GM21576 (cell line): ENCODE results near the gene OR5J2.
"Not testable (repeated sequence)": the region's sequence is repeated elsewhere in the genome, so short reads cannot be mapped to it uniquely, and the experiment has no call there.

Experiments
- ATAC-seq: cut with Tn5 transposase; IDR thresholded peaks from one replicate; pipeline ENCODE4 v1.9.1; 2021; ENCODE audit warnings: mild to moderate bottlenecking, moderate library complexity; ENCODE audit not compliant: unreplicated experiment

Gene OR5J2

DNA sequence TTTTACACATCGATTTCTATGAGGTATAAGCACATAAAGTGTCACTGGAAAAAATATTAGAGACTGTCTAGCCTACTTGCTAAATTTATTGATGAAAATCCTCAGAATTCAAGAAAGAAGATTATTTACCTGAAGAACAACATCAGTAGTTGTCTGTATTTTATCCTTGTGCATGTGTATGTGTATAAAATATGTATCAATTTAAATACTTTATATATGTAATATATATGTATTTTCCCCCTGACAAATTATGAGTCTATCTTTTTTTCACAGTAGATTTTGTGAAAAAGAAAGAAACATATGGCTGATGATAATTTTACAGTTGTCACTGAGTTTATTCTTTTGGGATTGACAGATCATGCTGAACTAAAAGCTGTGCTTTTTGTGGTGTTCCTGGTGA lies at the start of gene OR5J2:
OR5J2 (plus strand) TSS at position 301 of the 400 bp plus-strand sequence; CDS start at position 301, 0 bp downstream.
- ATAC-seq = no peak

DNA sequence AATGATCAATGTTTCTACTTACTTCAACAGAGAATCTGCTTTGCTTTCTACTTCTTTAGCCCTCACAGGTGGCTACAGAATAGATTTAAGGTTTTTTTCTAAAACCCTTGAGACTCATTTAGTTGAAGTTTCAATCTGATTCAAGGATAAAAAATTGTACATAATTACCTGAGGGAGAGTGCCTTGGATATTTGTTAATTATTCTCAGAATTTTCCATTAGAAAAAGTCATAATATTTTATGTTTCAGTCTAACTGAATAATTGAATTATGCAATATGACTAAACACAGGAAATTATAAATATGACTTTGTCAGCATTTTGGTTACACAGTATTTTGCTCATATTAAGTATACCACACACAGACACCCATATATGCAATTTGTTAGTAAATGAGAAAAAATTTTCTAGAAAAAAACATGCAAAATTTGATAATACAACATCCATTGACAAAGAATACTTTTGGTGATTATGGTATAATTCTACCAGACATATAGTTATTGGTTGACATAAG lies 36.2 kb upstream of the OR5J2 start, which contains the start of gene OR8J3:
OR8J3 (minus strand) TSS at position 51 of the 511 bp plus-strand sequence. CDS start 2,483 bp downstream, outside the sequence.
- no peak for ATAC-seq

DNA sequence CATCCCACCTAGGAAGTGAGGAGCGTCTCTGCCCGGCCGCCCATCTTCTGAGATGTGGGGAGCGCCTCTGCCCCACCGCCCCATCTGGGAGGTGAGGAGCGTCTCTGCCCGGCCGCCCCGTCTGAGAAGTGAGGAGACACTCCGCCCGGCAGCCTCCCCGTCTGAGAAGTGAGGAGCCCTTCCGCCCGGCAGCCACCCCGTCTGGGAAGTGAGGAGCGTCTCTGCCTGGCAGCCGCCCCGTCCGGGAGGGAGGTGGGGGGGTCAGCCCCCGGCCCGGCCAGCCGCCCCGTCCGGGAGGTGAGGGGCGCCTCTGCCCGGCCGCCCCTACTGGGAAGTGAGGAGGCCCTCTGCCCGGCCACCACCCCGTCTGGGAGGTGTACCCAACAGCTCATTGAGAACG lies 32.7 kb upstream of the OR5J2 start:
- not testable (repeated sequence) for ATAC-seq

DNA sequence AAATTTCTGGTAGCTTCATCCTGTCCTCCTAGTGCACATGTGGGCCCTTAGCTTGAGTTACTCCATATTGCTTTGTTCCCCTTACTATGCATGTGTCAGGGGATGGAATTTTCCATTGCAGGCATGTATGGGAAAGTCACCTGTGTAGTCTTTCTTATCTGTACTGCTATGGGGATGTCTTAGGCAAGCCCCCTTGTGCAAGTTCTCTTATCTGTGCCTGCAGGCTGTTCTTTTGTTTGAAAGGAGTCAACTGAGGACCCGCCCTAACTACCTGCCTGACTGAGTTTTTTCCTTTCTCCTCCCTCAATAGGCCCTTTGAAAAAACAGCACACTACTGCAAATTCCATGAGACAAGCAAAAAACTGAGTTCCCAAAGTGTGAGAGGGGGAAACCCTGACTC lies 25.0 kb upstream of the OR5J2 start:
- no peak for ATAC-seq

DNA sequence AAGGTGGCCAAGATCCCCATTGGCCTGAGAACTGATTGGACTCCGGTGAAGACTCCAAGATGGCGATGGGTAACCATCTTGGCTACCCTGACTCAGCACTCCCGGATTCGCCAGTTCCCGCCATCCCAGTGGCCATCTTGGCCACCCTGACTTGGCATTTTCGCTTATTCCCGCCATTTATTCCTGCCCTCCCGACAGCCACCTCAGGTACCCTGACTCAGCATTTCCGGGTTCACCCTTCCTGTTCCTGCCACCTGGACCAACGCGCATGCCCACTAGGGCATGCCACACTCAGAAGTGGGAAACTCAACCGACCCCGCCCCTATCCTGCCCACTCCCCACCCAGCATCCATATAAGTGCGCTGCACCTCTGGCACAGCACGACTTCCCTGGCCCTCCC lies 24.1 kb upstream of the OR5J2 start:
- ATAC-seq = no peak

DNA sequence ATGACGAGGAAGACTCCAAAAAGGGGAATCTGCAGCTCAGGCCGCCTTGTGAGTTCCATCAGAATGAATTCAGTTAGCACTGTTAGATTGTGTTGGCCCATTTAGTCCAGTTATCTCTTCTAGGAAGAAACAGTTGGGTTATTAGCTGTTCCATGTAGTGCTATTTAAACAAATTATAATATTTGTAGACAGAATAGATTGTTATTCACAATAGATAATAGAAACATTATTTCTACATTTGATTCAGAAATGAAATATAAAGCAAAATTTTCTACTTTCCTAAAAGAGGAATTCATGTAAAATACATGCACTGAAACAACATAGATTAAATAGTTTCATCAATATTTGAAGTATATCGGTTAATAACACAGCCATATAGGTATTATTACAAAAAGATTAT lies 16.2 kb upstream of the OR5J2 start, which contains the start of gene OR8K5:
OR8K5 (minus strand) TSS at position 101 of the 400 bp plus-strand sequence; CDS start at position 101, 0 bp downstream.
- ATAC-seq = no peak

DNA sequence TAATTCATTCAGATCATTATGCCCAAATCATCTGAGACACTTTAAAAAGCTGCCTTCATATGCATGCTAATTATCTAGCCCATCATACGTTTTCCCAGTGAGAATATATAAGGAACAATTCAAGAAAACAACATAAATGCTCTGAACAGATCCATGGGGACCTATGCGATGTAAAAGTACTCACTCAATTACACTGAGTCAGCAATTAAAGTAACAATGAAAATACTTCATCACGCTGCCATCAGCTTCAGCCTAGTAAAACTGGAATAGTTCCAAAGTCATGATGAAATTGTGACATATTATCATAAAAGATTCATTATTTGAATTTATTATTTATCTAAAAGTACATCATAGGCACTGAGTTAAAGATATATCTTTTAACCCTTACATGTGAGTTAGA lies 12.6 kb upstream of the OR5J2 start:
- no peak for ATAC-seq

DNA sequence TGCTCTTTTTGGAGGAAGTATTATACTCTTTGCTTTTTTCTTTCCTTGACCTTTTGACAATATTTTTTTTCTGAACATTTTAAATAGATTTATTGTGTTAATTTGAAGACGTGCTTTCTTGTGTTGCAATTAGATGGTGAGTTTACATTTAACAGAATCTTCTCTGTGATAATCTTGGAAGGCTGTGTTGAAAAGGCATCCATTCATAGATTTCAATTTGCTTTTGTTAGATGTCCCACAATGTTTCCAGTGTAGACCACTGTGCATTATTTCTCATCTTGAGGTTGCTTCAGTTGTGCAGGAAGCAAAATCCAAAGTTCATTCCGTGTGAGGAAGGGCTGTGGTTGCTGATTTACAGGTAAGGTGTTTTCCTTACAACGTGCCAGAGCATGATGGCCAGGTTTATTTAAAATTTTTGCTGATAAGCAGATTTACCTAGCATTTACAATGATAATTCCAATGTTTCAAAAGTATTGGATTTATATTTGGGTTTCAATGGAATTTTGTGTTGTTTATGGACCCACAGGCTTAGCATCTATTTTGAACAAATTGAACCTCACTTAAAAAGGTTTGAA lies 4.1 kb upstream of the OR5J2 start:
- ATAC-seq = no peak

DNA sequence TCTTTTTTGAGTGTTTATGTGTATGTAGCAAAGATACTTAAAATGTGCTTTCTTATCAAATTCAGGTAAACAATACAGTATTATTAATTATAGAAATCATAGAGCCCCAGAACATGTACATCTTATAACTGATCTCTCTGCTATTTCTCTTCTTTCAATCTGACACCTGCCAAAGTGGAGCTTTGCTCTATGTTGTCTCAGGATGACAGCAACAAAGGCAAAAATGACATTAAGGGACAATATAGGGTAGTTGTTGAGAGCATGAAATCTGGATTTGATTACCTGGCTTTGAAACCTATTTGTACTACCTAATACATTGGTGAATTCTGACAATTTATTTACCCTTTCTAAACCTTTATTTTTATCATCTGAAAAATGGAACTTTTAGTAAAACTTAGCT lies 7.0 kb downstream of the OR5J2 start:
- ATAC-seq = no peak

DNA sequence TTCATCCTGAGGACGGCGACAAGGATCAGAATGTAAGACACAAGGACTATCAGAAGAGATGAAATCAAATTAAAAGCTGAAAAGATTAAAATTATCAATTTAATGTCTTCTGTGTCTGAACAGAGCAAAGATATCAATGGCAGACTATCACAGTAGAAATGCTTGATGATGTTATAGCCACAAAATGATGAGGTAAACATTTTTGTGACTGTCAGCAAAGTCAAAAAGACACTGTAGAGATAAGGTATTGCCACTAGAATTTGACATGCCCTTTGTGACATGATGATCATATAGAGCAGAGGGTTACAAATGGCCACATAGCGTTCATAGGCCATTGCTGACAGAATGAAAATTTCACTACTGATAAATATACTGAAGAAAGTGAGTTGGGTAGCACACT lies 12.2 kb downstream of the OR5J2 start:
- no peak for ATAC-seq

DNA sequence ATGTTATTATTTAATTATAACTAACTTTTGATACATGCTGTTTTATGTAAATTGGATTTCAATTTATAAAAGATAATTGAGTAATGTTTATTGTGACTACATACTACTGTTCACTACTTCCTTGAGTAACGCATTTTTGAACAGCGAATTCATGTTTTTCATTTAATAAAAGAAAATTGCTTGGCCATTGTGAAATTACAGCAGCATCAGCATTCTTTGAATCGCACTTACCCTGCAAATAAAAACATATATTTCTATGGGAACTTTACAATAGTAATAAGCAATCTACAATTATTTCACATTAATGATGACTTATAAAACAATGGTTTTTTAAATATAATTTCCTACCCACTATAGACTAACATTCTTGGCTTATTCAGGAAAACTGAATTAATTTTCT lies 20.3 kb downstream of the OR5J2 start:
- ATAC-seq = no peak

DNA sequence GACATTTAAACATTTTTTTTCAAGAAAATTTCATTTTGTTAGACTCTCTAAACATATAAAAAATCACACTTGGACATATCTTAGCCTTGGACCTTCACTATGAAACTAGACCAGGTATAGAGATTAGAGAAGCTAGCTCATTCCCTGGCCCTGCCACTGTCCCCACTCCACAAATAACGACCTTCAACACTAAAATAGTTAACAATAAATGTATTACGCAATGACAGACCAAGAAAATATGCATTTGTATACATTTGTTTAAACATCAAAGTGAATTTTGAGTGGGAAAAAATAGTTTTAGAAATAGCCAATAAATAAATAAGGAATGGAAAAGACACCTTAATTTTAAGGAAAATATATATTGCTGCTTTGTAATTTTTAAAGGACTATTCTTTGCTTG lies 20.9 kb downstream of the OR5J2 start:
- no peak for ATAC-seq

DNA sequence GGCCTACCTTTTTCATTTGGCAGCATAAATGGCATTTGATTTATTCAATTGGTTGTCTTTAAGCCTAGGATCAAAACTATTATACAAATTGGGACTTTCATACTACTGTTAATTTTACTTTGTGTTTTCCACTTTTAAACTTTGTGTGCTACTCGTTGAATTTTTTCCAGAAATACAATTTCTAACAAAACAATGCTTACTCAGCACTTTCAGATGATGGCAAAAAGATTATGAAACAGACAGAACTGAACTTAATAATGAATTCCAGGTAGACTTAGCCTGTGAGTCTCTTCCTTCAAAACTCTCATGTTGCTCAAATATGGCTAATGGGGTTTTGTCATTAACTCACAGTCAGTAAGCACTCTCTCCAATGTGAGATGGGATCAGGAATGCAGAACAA lies 31.4 kb downstream of the OR5J2 start:
- ATAC-seq = no peak

DNA sequence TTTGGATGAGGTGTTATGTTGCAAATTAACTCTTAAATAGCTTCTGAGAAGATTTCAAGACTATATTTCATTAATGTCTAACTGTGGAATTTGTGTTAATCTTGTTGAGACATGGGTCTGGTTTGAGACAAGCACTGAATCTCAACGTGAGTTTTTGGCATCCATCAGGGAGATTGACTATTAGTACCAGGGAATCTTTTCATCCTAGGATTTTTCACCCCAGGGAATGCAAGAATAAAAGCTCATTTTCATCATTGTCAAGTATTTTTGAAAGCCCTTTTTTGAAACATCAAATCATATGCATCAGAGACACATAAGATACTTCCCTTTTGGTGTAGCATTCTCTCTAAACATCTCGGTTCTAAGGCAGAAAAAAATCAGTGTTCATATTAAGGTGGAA lies 38.1 kb downstream of the OR5J2 start:
- no peak for ATAC-seq

DNA sequence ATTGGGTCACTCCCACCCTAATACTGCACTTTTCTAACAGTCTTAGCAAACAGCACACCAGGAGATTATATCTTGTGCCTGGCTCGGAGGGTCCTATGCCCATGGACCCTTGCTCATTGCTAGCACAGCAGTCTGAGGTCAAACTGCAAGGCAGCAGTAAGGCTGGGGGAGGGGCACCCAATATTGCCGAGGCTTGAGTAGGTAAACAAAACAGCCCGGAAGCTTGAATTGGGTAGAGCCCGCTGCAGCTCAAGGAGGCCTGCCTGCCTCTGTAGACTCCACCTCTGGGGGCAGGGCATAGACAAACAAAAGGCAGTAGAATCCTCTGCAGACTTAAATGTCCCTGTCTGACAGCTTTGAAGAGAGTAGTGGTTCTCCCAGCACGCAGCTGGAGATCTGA lies 43.3 kb downstream of the OR5J2 start:
- not testable (repeated sequence) for ATAC-seq
